Spleen (tissue), 7 donors: ENCODE results near the gene IQSEC3.

Experiments used
- CTCF ChIP-seq, 11 experiments: fragments of 200-600 bp in 7 of 11; fragments of 450-650 bp in 4 of 11; sonication (generic) in 4 of 11; IDR thresholded peaks in 8 of 11; conservative IDR thresholded peaks in 3 of 11; 1 replicate in 7 of 11; 2 replicates in 4 of 11; pipeline versions ENCODE4 v1.4.0 to v1.8.0; 2016 to 2021; ENCODE audit warnings: antibody characterized with exemption in 11 of 11, inconsistent platforms in 4 of 11, mild to moderate bottlenecking in 1 of 11
- POLR2A ChIP-seq, 3 donors: fragments of 450-650 bp; IDR thresholded peaks; one replicate each; pipeline ENCODE4 v1.5.1; 2017; ENCODE audit warnings: antibody characterized with exemption in 3 of 3, mild to moderate bottlenecking in 1 of 3
- donor health status: DM: no; HTN: no; CAD: no; lungs with moderate emphysema.
- donor health status: DM: no; HTN: no; CAD: no.
- donor health status: DM: no; HTN: no; CAD: no.

- TF ChIP-seq CTCF (IDR thresholded peaks at IDR 0.05 in 8 of 11, conservative IDR thresholded peaks at IDR 0.05 in 3 of 11), result no peak
- TF ChIP-seq POLR2A (IDR thresholded peaks at IDR 0.05), result no peak
Observed at GRCh38 chr12:157644-158043, 91.1 kb downstream of the IQSEC3 start.
